Epithelial cell of esophagus (primary cell): ENCODE data around the gene CRLF1.
A peak's percentile ranks its signal among the peaks of the same experiment; 100 is the strongest.

Source experiments
- DNase-seq: peaks from one replicate; pipeline ENCODE4 v3.0.0; 2010; ENCODE audit warnings: low read depth
- H3K4me3 ChIP-seq: 2 replicates; pipeline ENCODE4 v1.5.1; 2011; ENCODE audit warnings: mild to moderate bottlenecking, low read length, control low read depth
- TF ChIP-seq, protein P1 (sequence below): IDR thresholded peaks from 2 replicates; pipeline ENCODE4 v1.5.1; 2011; ENCODE audit warnings: low read depth, mild to moderate bottlenecking, low read length, control low read depth, inconsistent platforms; ENCODE audit not compliant: insufficient read depth; ENCODE audit errors: missing control alignments

Gene CRLF1

DNA sequence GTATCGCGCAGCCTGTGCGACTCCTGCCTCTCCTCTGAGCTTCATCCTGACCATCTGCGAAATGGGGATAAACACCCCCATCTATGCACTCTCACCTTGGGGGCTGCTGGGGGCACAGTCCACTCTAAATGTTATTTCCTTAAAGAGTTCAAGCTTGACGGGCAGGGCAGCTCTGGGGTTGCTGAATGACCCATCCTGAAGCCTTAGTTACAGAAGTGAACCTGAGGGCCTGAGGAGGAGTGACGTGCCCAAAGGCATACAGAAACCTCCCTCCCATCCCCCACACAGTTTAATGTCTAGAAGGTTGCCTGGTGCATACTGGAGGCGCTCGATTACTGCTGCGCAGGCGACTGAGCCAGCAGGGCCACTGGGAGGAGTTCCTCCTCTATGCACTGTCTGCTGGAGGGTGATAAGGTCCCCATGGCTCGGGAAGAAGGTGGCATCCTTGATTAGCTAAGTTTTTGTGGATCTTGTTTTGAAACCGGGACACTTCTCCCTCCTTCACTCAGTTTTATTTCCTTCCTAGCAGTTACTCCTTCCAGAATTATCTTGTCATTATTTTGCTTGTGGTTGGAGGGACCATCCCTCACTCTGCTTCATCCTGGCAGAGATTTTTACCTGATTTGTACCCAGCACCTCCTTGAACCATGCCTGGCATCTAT, 62.7 kb downstream of the CRLF1 start:
- TF ChIP-seq, protein P1, sequence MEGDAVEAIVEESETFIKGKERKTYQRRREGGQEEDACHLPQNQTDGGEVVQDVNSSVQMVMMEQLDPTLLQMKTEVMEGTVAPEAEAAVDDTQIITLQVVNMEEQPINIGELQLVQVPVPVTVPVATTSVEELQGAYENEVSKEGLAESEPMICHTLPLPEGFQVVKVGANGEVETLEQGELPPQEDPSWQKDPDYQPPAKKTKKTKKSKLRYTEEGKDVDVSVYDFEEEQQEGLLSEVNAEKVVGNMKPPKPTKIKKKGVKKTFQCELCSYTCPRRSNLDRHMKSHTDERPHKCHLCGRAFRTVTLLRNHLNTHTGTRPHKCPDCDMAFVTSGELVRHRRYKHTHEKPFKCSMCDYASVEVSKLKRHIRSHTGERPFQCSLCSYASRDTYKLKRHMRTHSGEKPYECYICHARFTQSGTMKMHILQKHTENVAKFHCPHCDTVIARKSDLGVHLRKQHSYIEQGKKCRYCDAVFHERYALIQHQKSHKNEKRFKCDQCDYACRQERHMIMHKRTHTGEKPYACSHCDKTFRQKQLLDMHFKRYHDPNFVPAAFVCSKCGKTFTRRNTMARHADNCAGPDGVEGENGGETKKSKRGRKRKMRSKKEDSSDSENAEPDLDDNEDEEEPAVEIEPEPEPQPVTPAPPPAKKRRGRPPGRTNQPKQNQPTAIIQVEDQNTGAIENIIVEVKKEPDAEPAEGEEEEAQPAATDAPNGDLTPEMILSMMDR: no peak
- H3K4me3 ChIP-seq: peak overlapping the region; percentile 46
- peak; percentile 83 for DNase-seq
